ENCODE measurements around the gene RASAL3.

Gene RASAL3

GRCh38 chr19:15403151-15403531 is 61.2 kb downstream of the RASAL3 start:
- TF ChIP-seq CTCF (IDR thresholded peaks at IDR 0.05; ENCODE audit: low read depth, low read length, missing control alignments) = no peak
- DNase-seq (ENCODE audit: low read depth) = no peak
- in situ Hi-C loops (cut with HindIII; ENCODE audit: low sequenced_read_pairs) = no loop called here
- H3K4me3 ChIP-seq (ENCODE audit: low read depth, low read length) = no peak overlapping the region

GRCh38 chr19:15402411-15403150 is 61.8 kb downstream of the RASAL3 start:
- no peak for TF ChIP-seq CTCF (IDR thresholded peaks at IDR 0.05; ENCODE audit: low read depth, low read length, missing control alignments)
- in situ Hi-C loops (cut with HindIII; ENCODE audit: low sequenced_read_pairs) = no loop called here
- H3K4me3 ChIP-seq (ENCODE audit: low read depth, low read length) = no peak overlapping the region
- no peak for DNase-seq (ENCODE audit: low read depth)
